IMR-90 (cell line): ENCODE results near the gene CROCC2. TPM values are rescaled to one million over a fixed set of nuclear protein-coding genes. Genes with fewer than 3 reads are reported as not detected.

ENCODE experiments used
- ATAC-seq: fragments of 200-7000 bp; cut with Tn5 transposase; 2 replicates; pipeline ENCODE4 v1.9.1; 2020; ENCODE audit warnings: low read depth, mild to moderate bottlenecking, moderate library complexity
- BruUV-seq: library from RNA; stranded (reverse); fragments of 400-500 nt; replicated peaks from 2 replicates; lab custom pipeline; 2021; lab: Mats Ljungman, UMichigan
- CTCF ChIA-PET: fragments of 300-600 bp; formaldehyde crosslinking; extraction: SDS; loops from one replicate; lab custom pipeline; 2021; ENCODE audit warnings: antibody characterized with exemption; lab: Yijun Ruan, JAX
- POLR2A ChIA-PET: fragments of 300-600 bp; sonication (Branson Sonifier 250); formaldehyde crosslinking; loops from one replicate; lab custom pipeline; 2022; ENCODE audit warnings: antibody characterized with exemption; ENCODE audit not compliant: unreplicated experiment; lab: Charles Lee
- DNase-seq: peaks from one replicate; pipeline ENCODE4 v3.0.0; 2013
- H2AFZ ChIP-seq: replicated peaks from 2 replicates; pipeline ENCODE3; 2013; ENCODE audit warnings: low read length, mild to moderate bottlenecking; ENCODE audit not compliant: poor library complexity
- H2AK5ac ChIP-seq: 2 replicates; pipeline ENCODE4 v1.6.1; 2013; ENCODE audit warnings: low read depth, low read length, inconsistent platforms
- H2AK9ac ChIP-seq: replicated peaks from 2 replicates; pipeline ENCODE3; 2013; ENCODE audit warnings: mild to moderate bottlenecking, low read depth, low read length, moderate library complexity; ENCODE audit not compliant: poor library complexity
- H2BK120ac ChIP-seq: 2 replicates; pipeline ENCODE4 v1.6.1; 2013; ENCODE audit warnings: low read depth, low read length, inconsistent platforms
- H2BK15ac ChIP-seq: 3 replicates; pipeline ENCODE4 v1.6.1; 2013; ENCODE audit warnings: low read depth, low read length, inconsistent platforms
- H2BK20ac ChIP-seq: 2 replicates; pipeline ENCODE4 v1.6.1; 2013; ENCODE audit warnings: low read depth, mild to moderate bottlenecking, inconsistent platforms, low read length, moderate library complexity
- H2BK5ac ChIP-seq: 2 replicates; pipeline ENCODE4 v1.6.1; 2013; ENCODE audit warnings: mild to moderate bottlenecking, low read depth, low read length, inconsistent platforms; ENCODE audit not compliant: poor library complexity, severe bottlenecking
- H3K14ac ChIP-seq: replicated peaks from 2 replicates; pipeline ENCODE4 v1.6.1; 2013; ENCODE audit warnings: low read depth, low read length, inconsistent platforms
- H3K18ac ChIP-seq: 2 replicates; pipeline ENCODE4 v1.6.1; 2013; ENCODE audit warnings: low read depth, low read length, control low read depth
- H3K23ac ChIP-seq: 2 replicates; pipeline ENCODE4 v1.6.1; 2013; ENCODE audit warnings: low read depth, low read length, inconsistent platforms
- H3K27ac ChIP-seq: 2 replicates; pipeline ENCODE4 v1.5.1; 2013; ENCODE audit warnings: mild to moderate bottlenecking, control low read depth, low read length; ENCODE audit not compliant: insufficient read depth
- H3K27me3 ChIP-seq: 2 replicates; pipeline ENCODE4 v1.6.1; 2013; ENCODE audit warnings: low read length; ENCODE audit not compliant: control insufficient read depth, insufficient read depth
- H3K36me3 ChIP-seq: 2 replicates; pipeline ENCODE4 v1.6.1; 2013; ENCODE audit warnings: low read length, mixed read lengths; ENCODE audit not compliant: control insufficient read depth, insufficient read depth
- H3K4ac ChIP-seq: 2 replicates; pipeline ENCODE4 v1.6.1; 2013; ENCODE audit warnings: low read depth, low read length, inconsistent platforms
- H3K4me1 ChIP-seq: 2 replicates; pipeline ENCODE4 v1.6.1; 2013; ENCODE audit warnings: low read length, mixed read lengths; ENCODE audit not compliant: control insufficient read depth, insufficient read depth
- H3K4me2 ChIP-seq: 2 replicates; pipeline ENCODE4 v1.6.1; 2013; ENCODE audit warnings: low read depth, mild to moderate bottlenecking, control low read depth, low read length, moderate library complexity
- H3K4me3 ChIP-seq: 2 replicates; pipeline ENCODE4 v1.5.1; 2013; ENCODE audit warnings: low read depth, mild to moderate bottlenecking, control low read depth, low read length, moderate library complexity; ENCODE audit not compliant: insufficient read depth
- H3K56ac ChIP-seq: 2 replicates; pipeline ENCODE4 v1.6.1; 2013; ENCODE audit warnings: low read length, inconsistent platforms; ENCODE audit not compliant: insufficient read depth; ENCODE audit errors: extremely low read depth
- H3K79me1 ChIP-seq, 2 experiments: 2 replicates each; pipeline ENCODE4 v1.6.1; 2013; ENCODE audit warnings: low read length in 2 of 2, inconsistent platforms in 1 of 2, low read depth in 1 of 2
- H3K9ac ChIP-seq: 2 replicates; pipeline ENCODE4 v1.6.1; 2013; ENCODE audit warnings: low read depth, low read length, control low read depth
- H3K9me1 ChIP-seq: 2 replicates; pipeline ENCODE4 v1.6.1; 2013; ENCODE audit warnings: low read length, inconsistent platforms; ENCODE audit not compliant: insufficient read depth
- H3K9me3 ChIP-seq: 2 replicates; pipeline ENCODE4 v1.6.1; 2013; ENCODE audit warnings: low read length; ENCODE audit not compliant: control insufficient read depth, insufficient read depth
- H4K20me1 ChIP-seq: 2 replicates; pipeline ENCODE4 v1.6.1; 2013; ENCODE audit warnings: low read length, inconsistent platforms; ENCODE audit not compliant: insufficient read depth
- H4K5ac ChIP-seq: 2 replicates; pipeline ENCODE4 v1.6.1; 2013; ENCODE audit warnings: mild to moderate bottlenecking, low read depth, low read length, control low read depth
- H4K8ac ChIP-seq, 2 experiments: 2 replicates each; pipeline ENCODE4 v1.6.1; 2013; ENCODE audit warnings: low read depth in 2 of 2, low read length in 2 of 2, control low read depth in 1 of 2, inconsistent platforms in 1 of 2
- H4K91ac ChIP-seq: 2 replicates; pipeline ENCODE4 v1.6.1; 2013; ENCODE audit warnings: low read depth, low read length, inconsistent platforms; ENCODE audit not compliant: insufficient read depth
- CHD1 ChIP-seq: IDR thresholded peaks from 2 replicates; pipeline ENCODE4 v1.6.1; 2012; ENCODE audit warnings: low read depth, low read length, improper control_type of control experiment
- ELK1 ChIP-seq: fragments of 150-350 bp; IDR thresholded peaks from 2 replicates; pipeline ENCODE4 v1.6.1; 2016; ENCODE audit warnings: low read depth, mild to moderate bottlenecking, low read length, moderate library complexity, borderline replicate concordance
- MXI1 ChIP-seq: IDR thresholded peaks from 2 replicates; pipeline ENCODE4 v1.6.1; 2012; ENCODE audit warnings: low read depth, mild to moderate bottlenecking, low read length, moderate library complexity, borderline replicate concordance
- WGBS, 2 experiments: methylation state at CpG; one replicate each; pipeline versions ENCODE4 v1.1.5 to v1.1.7; 2013; ENCODE audit warnings: missing lambda C conversion rate in 2 of 2; ENCODE audit not compliant: insufficient read length in 1 of 2; ENCODE audit errors: extremely low coverage in 2 of 2; 5-methylcytosine and 5-hydroxymethylcytosine counted together
- dilution Hi-C: fragments of 300-500 bp; cut with HindIII; formaldehyde crosslinking; loops from one replicate; pipeline ENCODE4 v1.14.3; 2018; ENCODE audit warnings: low sequenced_read_pairs; ENCODE audit not compliant: unreplicated experiment
- in situ Hi-C: fragments of 300-500 bp; cut with MboI; formaldehyde crosslinking; loops from 3 replicates; pipeline ENCODE4 v1.14.3; 2019; ENCODE audit warnings: low sequenced_read_pairs, inconsistent platforms, mixed read lengths
- intact Hi-C: fragments of 100-400 bp; cut with micrococcal nuclease; formaldehyde crosslinking; loops from 2 replicates; pipeline ENCODE4 v1.10.0; 2022
- polyA plus RNA-seq, 3 experiments: library from polyadenylated mRNA; depleted of rRNA; stranded (reverse); fragments of >200 nt; gene quantifications; 2 replicates each; pipeline ENCODE4 v1.2.3, GENCODE V29; 2012; ENCODE audit warnings: low replicate concordance in 1 of 3
- total RNA-seq: library from RNA; depleted of rRNA; stranded (reverse); fragments of >200 nt; gene quantifications from 2 replicates; pipeline ENCODE4 v1.2.3, GENCODE V29; 2012

The CROCC2 gene
- total and polyA plus RNA-seq, 2 of the 4 experiments (the other 2 are of a cell fraction), result not detected

- Histone ChIP-seq H3K14ac (peak overlapping the region; percentile 52; the same call in 1 of the 2 replicates), H3K4me1 (peaks cover 13% of the 10 kb centered on the region; the same call in 1 of the 2 replicates), H3K27me3 (no peaks in the 10 kb centered on the region), H4K5ac (peak overlapping the region; percentile 23; the same call in 1 of the 2 replicates), H3K79me1 (peaks cover 0 to 5% of the 10 kb centered on the region in 2 experiments; a peak in 1 of 4 replicates), H2BK120ac (peak overlapping the region; percentile 62), H3K4ac (peak overlapping the region; percentile 52), H4K91ac (peak overlapping the region; percentile 64), H2AK5ac (peak overlapping the region; percentile 24; the same call in 1 of the 2 replicates), H4K20me1 (no peaks in the 10 kb centered on the region), H3K18ac (no peak overlapping the region; the same call in 1 of the 2 replicates), H3K4me3 (0 out of 2 replicates have a peak overlapping the region, but pooled peaks have one; percentile 4), H2AFZ (peak overlapping the region; percentile 91), H3K23ac (peak overlapping the region; percentile 46; the same call in 1 of the 2 replicates), H3K9me3 (peaks cover 4% of the 10 kb centered on the region; the same call in 1 of the 2 replicates), H4K8ac (peak overlapping the region; percentile 66 to 87; a peak in 3 of 4 replicates), H3K9me1 (peaks cover 8% of the 10 kb centered on the region; the same call in 1 of the 2 replicates), H3K9ac (peak overlapping the region; percentile 30), H2AK9ac (peak overlapping the region; percentile 78), H3K4me2 (peak overlapping the region; percentile 62), H2BK15ac (no peak overlapping the region), H3K27ac (peak overlapping the region; percentile 83), H2BK5ac (peak overlapping the region; percentile 17), H2BK20ac (peak overlapping the region; percentile 27), H3K56ac (no peak overlapping the region; the same call in 1 of the 2 replicates), H3K36me3 (peaks cover 3% of the 10 kb centered on the region; the same call in 1 of the 2 replicates)
- in situ Hi-C loops (no loop called here), dilution Hi-C loops (no loop called here), intact Hi-C loops (no loop called here)
- CTCF ChIA-PET, result no interaction called here
- no TSS peak for BruUV-seq
- ATAC-seq (peak; percentile 83), DNase-seq (peak; percentile 50)
- POLR2A ChIA-PET, result interaction anchor here (0.5 kb wide), 1 partner anchor 11 kb away, joined by 3 read pairs; no protein-coding TSS in a partner anchor
- 20% methylated on average over 4 of the region's 28 CpGs; no CpG with 5 or more reads in 1 of the 2 experiments for WGBS, 2 experiments
- TF ChIP-seq CHD1 (no peak), ELK1 (no peak), MXI1 (no peak)
Observed at GRCh38 chr2:241009601-241010530, 103.7 kb downstream of the CROCC2 start.
